HepG2 (cell line): ENCODE data around the gene INTS1. TPM values are rescaled to one million over a fixed set of nuclear protein-coding genes. Genes with fewer than 3 reads are reported as not detected.

Source experiments
- CBFB ChIP-seq: sonication (generic); formaldehyde crosslinking; IDR thresholded peaks from 2 replicates; pipeline ENCODE4 v1.4.0; 2020; ENCODE audit warnings: missing genetic modification reagents
- DMAP1 ChIP-seq: IDR thresholded peaks from 2 replicates; pipeline ENCODE4 v1.6.1; 2016
- E2F5 ChIP-seq: sonication (generic); formaldehyde crosslinking; conservative IDR thresholded peaks from 2 replicates; pipeline ENCODE4 v1.4.0; 2020; ENCODE audit warnings: missing genetic modification reagents
- GMEB2 ChIP-seq: IDR thresholded peaks from 2 replicates; pipeline ENCODE4 v1.6.1; 2016; ENCODE audit warnings: missing biosample characterization, missing genetic modification reagents, low read depth
- GPBP1L1 ChIP-seq: sonication (generic); formaldehyde crosslinking; IDR thresholded peaks from 2 replicates; pipeline ENCODE4 v1.5.0; 2020; ENCODE audit warnings: mild to moderate bottlenecking, missing genetic modification reagents
- NFIC ChIP-seq: IDR thresholded peaks from 2 replicates; pipeline ENCODE4 v1.6.1; 2012; ENCODE audit warnings: mild to moderate bottlenecking, low read length, inconsistent platforms
- SIN3A ChIP-seq: IDR thresholded peaks from 2 replicates; pipeline ENCODE4 v1.6.1; 2011; ENCODE audit warnings: low read depth, mild to moderate bottlenecking, control low read depth, low read length, borderline replicate concordance
- SSRP1 ChIP-seq: IDR thresholded peaks from 2 replicates; pipeline ENCODE4 v1.6.1; 2016; ENCODE audit warnings: control low read depth
- TARDBP ChIP-seq: sonication (generic); formaldehyde crosslinking; IDR thresholded peaks from 2 replicates; pipeline ENCODE4 v1.8.0; 2022; ENCODE audit warnings: mild to moderate bottlenecking, missing genetic modification reagents
- ZMYM4 ChIP-seq: sonication (generic); formaldehyde crosslinking; IDR thresholded peaks from 2 replicates; pipeline ENCODE4 v1.8.1; 2023; ENCODE audit warnings: mild to moderate bottlenecking, missing genetic modification reagents
- ZNF24 ChIP-seq: fragments of 450-650 bp; IDR thresholded peaks from 2 replicates; pipeline ENCODE4 v1.6.1; 2017; ENCODE audit warnings: antibody characterized with exemption, mild to moderate bottlenecking
- ZNF407 ChIP-seq: sonication (generic); formaldehyde crosslinking; IDR thresholded peaks from one replicate; pipeline ENCODE4 v1.5.1; 2020; ENCODE audit warnings: mild to moderate bottlenecking, missing genetic modification reagents; ENCODE audit errors: not compliant biosample characterization
- polyA plus RNA-seq, 8 experiments: library from polyadenylated mRNA; depleted of rRNA in 3 of 8; stranded (reverse) in 7 of 8; unstranded in 1 of 8; fragments of >200 nt; fragmentation: Illumina TruSeq in 4 of 8; extraction: Trizol in 4 of 8; gene quantifications; 2 replicates each; pipeline versions ENCODE4 v1.2.1 to v1.2.3, GENCODE V29; 2011 to 2016; ENCODE audit warnings: low read depth in 4 of 8, missing spikeins in 1 of 8, mixed read lengths in 1 of 8; ENCODE audit not compliant: insufficient read depth in 1 of 8
- total RNA-seq, 5 experiments: library from RNA; depleted of rRNA; stranded (reverse); fragments of >200 nt; fragmentation: Illumina TruSeq; extraction: Trizol; gene quantifications; 2 replicates each; pipeline ENCODE4 v1.2.3, GENCODE V29; 2016; ENCODE audit warnings: low read depth in 1 of 5

INTS1 gene
- total and polyA plus RNA-seq, 2 of the 13 experiments (the other 11 are each of a cell fraction or from before 2014, with no cell fraction given): 13.7 to 29.0 TPM

- TF ChIP-seq ZNF24 (no peak), SSRP1 (no peak), ZNF407 (peak; percentile 34), TARDBP (CRISPR knock-in tag) (peak; percentile 85; the same call in 1 of the 2 replicates), E2F5 (CRISPR knock-in tag) (no peak), NFIC (no peak), SIN3A (peak; percentile 85; the same call in 1 of the 2 replicates), ZMYM4 (CRISPR knock-in tag) (peak; percentile 91), DMAP1 (peak; percentile 69; the same call in 1 of the 2 replicates), CBFB (CRISPR knock-in tag) (peak; percentile 91), GPBP1L1 (no peak), GMEB2 (peak; percentile 43)
Measured at GRCh38 chr7:1503816-1504775, at the start of gene INTS1 (continued).
